Measurements from ENCODE around the gene TPSAB1.
"Not testable (repeated sequence)": the region's sequence is repeated elsewhere in the genome, so short reads cannot be mapped to it uniquely, and the experiment has no call there.

Gene TPSAB1

DNA sequence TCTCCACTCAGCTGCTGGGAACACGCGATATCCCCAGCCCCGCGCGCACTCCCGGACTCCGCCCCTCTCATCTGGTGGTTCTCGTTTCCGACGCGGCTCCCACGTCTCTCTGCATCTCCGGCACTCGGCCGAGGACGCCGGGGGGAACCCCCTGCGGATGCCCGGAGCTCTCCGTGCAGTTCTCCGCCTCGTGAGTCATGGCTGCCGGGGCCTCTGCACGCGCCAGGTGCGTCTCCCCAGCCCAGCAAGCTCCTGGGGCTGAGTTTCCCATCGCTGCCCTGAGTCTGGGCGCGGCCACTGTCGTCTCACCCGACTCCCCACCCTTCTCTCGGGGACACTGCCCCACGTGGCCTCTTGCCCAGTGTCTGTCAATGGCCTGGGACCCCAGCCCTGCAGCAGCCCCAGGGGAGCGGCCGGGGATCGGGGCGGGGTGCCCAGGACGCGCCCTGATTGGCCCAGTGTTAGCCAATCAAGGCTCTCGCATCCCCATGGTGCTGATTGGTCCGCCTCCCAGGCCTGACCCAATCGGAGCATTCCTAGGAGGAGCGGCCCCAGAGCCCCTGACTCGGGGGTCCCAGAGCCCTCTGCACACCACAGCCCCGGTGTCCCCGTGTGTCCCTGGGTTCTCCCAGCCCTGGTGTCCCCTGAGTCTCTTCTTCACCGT, 13.3 kb downstream of the TPSAB1 start:
- not testable (repeated sequence) for DNase-seq

DNA sequence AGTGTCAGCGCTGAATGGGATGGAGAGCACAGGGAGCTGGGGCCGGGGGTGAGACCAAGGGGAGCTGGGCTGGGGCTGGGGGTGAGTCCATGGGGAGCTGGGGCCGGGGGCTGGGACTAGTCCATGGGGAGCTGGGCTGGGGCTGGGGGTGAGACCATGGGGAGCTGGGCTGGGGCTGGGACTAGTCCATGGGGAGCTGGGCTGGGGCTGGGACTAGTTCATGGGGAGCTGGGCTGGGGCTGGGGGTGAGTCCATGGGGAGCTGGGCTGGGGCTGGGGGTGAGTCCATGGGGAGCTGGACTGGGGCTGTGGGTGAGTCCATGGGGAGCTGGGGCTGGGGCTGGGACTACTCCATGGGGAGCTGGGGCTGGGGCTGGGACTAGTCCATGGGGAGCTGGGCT, 14.3 kb downstream of the TPSAB1 start:
- not testable (repeated sequence) for DNase-seq

DNA sequence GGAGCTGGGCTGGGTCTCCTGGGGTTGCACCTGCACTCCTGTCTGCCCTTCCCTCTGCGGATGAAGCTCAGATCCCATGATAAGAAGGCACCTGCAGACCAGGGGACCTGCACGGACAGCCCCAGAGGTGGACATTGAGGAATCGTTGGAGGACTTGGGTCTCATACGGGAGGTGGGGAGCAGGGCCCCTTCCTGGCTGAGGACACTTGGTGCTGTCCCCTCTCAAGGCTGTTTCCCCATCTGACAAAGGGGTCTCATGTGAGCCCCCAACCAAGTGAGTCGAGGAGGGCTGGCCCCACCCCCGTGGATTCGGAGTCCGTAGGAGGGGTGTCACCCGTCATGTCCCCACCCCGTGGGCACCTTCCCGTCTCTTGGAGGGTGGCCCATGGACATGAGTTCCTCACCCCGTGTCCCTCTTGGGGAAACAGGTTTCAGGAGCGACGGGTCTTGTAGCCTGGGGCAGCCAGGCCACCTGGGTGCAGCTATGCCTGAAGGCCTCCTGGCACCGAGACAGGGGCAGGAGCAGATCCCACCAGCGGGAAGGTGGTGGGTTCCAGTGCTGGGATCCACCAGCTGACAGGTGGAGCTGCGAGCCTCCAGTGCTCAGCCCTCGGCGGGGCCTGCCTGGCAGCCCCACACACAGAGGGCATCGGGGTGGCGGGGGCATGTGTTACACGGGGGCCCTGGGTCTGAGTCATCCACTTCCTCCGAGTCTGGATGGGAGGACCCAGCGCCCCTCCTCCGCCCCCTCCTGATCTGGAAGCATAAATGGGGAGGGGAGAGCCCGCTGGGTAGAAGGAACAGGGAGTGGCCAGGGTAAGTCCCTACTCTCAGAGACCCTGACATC, 15.0 kb downstream of the TPSAB1 start, which contains the start of gene TPSD1:
Gene TPSD1, plus strand, starts transcription at position 794 of the 847 bp plus-strand sequence. CDS start 212 bp downstream, outside the sequence.
- DNase-seq: not testable (repeated sequence)

DNA sequence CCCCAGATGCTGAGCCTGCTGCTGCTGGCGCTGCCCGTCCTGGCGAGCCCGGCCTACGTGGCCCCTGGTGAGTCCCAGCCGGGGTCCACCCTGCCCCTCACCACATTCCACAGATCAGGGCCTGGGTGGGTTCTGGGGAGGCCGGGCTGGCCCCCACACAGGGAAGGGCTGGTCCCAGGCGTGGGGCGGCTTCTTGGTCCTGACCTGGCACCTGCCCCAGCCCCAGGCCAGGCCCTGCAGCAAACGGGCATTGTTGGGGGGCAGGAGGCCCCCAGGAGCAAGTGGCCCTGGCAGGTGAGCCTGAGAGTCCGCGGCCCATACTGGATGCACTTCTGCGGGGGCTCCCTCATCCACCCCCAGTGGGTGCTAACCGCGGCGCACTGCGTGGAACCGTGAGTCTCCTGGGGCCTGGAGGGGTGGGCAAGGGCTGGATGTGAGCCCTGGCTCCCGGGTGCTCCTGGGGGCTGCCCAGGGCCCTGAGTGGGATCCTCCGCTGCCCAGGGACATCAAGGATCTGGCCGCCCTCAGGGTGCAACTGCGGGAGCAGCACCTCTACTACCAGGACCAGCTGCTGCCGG, 15.9 kb downstream of the TPSAB1 start:
- not testable (repeated sequence) for DNase-seq

DNA sequence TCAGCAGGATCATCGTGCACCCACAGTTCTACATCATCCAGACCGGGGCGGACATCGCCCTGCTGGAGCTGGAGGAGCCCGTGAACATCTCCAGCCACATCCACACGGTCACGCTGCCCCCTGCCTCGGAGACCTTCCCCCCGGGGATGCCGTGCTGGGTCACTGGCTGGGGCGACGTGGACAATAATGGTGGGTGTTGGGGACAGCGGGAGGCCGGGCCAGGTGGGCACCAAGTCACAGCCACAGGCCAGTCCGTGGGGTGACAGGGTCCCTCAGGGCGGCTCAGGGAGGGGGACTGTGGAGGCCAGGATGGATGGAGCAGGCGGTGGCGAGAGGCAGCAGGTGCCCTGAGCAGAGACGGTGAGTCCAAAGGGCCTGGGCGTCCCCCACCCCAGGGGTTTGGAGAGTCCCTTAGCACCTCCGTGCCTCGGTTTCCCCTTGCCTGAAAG, 16.4 kb downstream of the TPSAB1 start:
- no peak for DNase-seq

DNA sequence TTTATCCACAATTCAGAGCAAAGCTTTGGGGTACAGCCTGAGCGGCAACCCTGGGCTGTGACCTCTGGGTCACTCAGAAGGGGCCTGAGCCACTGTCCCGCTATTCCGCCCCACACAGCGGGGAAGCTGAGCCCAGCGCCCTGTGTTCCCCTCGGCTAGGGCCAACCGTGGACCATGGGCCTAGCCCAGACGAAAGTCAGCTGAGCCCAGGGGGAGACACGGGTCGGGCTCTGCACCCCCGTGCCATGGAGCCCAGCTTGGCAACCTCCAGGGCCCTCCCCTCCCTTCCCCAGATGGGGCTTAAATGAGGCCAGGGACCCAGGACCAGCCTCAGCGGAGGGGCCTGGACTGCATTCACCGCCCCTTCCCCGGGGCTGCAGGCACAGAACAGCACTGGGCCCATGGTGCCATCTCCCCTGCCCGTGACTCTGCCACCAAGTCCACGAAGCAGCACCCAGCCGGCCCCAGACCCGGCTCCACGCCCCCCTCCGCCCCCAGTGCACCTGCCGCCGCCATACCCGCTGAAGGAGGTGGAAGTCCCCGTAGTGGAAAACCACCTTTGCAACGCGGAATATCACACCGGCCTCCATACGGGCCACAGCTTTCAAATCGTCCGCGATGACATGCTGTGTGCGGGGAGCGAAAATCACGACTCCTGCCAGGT, 17.2 kb downstream of the TPSAB1 start:
- no peak for DNase-seq

DNA sequence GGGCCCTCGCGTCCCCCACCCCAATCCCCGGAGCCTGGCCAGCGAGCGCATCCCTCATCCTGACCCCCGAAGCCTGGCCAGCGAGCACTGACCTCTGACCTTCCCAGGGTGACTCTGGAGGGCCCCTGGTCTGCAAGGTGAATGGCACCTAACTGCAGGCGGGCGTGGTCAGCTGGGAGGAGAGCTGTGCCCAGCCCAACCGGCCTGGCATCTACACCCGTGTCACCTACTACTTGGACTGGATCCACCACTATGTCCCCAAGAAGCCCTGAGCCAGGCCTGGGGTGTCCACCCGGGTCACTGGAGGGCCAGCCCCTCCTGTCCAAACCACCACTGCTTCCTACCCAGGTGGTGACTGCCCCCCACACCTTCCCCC, 17.7 kb downstream of the TPSAB1 start:
- no peak for DNase-seq

DNA sequence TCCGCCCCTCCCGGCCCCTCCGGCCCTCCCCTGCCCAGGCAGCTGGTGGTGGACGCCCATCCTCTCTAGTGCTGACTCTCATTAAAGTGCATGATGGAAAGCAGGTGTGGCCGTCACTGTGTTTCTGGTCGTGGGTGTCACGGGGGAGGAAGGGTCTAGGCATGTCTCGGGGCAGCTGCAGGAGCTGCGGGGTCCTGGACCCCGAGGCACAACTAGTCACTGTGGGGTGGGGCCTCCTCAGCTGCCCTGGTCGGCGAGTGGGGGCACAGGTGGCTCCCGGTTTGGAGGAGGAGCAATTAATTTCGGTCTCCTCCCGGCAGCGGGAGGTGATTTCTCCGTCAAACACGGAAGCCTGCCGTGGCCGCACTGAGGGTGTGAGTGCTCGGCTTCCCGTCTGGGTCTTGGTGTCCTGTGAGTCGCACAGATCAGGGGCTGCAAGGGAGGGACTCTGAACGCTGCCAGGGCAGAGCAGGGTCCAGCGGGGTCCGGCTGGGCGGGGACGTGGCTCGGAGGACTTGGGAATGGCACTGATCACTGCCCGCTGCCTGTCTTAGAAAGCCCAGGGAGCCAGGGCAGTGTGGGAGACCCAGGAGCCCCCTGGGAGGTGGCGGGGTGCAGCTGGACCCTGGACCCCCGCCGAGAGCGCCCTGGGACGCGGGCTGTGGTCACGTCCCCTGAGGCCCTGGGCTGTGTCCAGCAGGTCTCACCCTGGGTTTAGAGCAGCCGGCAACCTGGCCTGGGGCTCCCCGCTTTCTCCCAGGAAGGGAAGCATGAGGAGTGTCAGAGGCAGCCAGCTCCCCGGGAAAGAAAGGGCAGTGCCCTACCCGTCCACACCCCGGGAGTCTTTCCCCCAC, 18.6 kb downstream of the TPSAB1 start:
- no peak for DNase-seq

DNA sequence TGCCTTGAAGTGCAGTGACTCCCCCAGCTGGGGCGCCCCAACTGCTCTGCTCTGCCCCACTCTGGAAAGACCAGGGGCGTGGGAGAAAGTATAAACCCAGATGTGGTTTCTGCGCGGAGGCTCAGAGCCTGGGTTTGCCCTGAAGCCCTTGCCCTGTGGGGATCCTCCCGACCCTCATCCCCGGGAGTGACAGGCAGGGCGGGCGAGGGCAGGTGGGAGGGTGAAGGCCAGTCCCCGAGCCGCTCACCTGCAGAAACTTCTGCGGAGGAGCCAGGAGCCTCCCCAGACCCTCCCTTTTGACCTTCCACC, 19.2 kb downstream of the TPSAB1 start:
- DNase-seq: no peak

DNA sequence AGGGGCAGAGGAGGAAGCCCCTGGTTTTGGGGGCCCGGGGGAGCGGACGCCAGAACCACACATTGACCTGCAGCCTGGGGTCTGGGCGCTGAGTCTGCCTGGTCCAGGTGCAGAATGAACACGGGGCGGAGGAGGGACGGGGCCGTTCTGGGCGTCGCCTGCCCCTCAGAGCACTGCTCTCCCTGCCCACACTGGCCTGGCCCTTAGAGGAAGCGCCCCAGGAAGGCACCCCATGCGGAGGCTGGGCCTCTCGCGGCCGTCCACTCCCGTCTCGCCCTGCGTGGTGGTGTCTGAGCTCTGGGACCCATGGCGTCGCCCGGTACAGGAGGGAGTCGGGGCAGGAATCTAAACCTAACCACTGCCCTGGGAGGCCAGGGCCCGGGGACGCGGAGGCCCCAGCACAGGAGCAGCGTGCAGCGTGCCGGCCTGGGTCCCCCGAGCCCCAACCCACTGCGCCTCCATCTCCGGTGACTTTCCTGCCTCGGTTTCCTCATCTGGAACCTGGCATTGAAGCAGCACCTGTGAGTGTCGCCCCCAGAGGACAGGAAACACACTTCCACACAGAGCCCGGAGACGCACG, 19.7 kb downstream of the TPSAB1 start:
- no peak for DNase-seq

DNA sequence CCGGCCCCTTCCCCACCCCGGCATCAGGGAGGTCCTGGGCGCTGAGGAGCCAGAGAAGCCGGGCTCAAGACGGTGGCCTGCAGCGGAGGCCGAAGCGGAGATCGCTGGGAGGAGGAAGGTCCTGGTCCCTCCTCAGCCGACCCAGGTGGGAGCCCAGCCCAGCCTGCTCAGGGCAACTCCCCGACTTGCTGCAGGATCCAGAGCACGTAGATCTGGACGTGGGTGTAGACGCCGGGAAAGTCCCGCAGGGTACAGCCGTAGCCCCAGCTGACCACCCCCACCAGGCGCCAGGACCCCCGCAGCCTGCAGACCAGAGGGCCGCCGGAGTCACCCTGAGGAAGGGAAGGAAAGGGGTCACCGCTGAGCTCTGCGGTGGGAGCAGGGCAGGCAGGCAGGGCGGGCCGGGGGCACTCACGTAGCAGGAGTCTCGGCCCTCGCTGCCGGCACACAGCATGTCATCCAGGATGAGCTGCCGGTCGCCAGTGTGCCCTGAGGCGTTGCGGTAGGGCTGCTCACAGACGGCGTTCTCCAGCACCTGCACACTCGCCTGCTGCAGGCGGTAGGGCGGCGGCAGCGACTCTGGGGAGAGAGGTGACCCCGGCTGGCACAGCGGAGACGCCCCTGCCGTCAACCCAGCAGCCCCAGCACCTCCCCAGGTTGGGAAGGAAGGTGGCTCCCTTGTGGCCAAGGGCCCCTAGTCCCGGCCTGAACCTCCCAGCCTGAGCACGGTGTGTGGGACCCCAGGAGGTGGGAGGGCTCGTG, 20.8 kb downstream of the TPSAB1 start:
- no peak for DNase-seq

DNA sequence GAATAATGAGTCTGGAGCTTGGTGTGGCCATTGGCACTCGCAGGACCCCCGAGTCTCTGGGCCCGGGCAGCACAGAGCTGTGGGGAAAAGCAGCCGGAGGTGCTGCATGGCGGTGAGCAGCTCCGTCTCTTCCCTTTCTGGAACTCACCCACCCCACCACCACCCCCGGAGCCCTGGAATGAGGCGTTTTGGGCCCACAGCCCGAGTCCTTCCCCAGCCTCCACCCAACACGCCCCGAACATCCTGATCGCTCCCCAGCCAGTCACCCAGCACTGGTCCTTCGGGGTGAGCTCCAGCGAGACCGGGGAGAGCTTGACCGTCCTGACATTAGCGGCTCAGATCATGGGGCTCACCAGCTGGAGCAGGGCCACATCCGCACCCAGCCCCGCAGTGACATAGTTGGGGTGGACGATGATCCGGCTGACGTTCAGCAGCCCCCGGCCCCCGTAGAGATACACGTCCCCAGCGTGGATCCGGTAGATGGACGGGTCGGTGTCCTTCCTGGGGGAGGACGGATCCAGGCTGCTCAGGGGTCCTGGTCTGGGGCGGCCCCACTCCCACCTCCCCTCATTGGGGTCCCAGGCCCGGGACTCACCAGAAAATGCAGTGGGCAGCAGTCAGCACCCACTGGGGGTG, 21.8 kb downstream of the TPSAB1 start:
- no peak for DNase-seq

DNA sequence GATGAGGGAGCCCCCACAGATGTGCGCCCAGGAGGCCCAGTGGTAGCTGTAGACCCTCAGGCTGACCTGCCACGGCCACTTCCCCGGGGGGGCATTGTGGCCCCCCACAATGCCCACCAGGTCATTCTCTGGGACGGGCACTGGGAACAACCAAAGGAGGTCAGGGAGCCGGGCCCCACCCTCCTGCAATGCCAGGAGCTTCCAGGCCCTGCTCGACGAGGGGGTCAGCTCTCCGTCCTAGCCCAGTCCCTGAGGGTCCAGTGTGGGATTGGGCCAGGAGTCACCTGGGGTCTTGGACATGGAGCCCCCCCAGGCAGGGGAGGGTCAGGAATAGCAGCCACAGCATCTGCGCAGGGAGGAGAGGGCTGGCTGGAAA, 22.3 kb downstream of the TPSAB1 start:
- no peak for DNase-seq

DNA sequence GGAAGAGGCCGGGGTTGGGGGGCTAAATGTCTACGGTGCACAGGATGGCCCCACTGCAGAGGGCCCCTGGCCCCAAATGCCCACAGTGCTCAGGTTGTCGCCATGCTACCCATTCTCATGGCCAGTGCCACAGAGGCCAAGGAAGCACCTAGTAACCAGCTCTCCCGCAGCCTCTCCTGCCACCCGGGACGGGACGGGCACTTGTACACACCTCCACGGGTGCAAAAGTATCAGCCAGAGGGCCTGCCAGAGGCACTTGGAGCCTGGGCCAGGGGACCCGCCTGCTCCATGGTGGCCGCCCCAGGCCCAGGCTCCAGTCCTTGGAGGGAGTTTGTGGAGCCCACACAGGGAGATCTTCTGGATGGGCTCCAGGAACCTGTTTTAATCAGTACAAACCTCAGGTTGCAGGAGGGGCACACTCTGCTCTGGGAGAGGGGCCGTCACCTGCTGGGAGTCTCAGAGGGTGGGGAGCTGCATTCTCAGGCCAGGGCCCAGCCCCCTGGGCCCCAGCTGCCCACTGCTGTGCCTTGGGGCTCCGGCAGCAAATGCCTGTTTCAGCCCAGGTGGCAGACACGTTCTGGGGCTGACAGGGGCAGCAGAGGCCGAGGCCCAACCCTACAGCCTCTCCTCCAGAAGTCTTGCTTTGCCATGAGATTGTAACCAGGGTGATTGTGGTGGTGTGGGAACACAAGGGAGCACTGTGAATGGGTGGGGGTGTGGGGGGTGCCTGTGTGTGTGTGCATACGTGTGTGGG, 23.3 kb downstream of the TPSAB1 start:
- DNase-seq: no peak

DNA sequence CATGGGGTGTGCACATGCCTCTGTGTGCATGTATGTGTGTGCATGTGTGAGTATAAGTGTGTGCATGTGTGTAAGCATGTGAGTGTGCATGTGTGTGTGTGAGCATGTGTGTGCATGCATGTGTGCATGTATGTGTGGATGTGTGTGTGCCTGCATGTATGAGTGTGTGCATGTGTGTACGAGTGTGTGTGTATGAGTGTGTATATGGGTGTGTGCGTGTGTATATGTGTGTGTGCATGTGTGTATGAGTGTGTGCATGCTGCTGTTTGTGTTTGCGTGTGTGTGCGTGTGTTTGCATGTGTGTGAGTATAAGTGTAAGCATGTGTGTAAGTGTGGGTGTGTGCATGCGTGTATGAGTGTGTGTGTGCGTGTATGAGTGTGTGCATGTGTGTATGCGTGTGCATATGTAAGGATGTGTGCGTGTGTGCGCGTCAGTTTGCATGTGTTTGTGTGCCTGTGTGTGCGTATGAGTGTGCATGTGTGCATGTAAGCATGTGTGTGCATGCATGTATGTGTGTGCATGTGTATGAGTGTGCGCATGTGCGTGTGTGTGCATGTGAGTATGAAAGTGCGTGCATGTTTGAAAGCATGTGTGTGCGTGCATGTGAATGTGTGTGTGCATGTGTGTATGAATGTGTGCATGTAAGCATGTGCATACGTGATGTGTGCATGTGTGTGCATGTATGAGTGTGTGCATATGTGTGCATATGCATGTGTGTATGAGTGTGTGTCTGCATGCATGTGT, 24.0 kb downstream of the TPSAB1 start:
- no peak for DNase-seq

DNA sequence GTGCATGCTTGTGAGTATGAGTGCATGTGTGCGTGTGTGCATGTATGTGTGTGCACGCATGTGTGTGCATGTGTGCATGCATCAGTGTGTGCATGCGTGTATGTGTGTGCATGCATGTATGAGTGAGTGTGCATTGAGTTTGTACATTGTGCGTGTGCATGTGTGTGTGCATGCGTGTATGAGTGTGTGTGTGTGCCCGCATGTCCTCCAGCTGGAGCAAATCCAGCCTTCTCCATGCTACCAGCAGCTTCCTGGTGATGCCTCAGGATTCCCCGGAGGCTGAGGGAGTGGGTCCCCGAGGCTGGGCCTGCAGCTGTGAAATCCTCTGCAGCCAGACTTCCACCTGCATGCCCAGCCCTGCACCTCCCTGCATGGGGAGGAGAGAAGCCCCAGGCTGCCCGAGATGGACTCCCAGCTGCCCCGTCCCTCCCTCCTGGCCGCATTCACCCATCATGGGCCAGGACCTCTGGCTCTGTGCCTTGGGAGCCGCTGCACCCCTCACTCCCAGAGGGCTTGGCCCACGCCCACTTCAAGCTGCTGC, 24.7 kb downstream of the TPSAB1 start:
- no peak for DNase-seq

DNA sequence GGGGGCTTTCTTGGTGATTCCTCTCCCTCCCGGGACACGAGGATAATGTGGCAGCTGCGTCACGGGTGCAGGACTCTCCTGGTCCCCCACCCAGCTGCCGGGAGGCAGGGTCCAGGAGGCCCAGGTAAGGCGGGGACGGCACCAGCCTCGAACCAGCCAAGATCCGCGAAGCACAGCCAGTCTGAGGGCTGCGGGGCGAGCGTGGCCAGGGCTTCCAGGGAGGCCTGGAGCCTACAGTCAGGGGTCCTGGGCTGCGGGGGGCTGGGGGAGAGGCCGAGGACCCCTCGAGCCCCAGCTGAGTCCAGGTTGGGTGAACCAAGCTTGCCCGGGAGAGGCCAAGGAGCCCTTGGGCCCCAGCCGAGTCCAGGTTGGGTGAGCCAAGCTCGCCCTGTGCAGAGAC, 25.3 kb downstream of the TPSAB1 start:
- no peak for DNase-seq

DNA sequence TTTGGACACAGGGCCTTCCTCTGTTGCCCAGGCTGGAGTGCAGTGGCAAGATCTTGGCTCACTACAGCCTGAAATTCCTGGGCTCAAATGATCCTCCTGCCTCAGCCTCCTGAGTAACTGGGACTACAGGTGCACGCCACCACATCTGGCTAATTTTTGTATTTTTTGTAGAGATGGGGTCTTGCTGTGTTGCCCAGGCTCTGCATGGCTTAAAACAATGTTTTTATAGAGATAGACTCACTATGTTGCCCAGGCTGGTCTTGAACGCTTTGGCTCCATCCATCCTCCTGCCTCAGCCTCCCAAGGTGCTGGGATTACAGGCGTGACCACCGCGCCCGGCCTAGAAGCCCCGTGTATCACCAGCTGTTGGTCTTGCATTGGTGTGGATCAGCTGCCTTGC, 28.9 kb downstream of the TPSAB1 start:
- DNase-seq: not testable (repeated sequence)

DNA sequence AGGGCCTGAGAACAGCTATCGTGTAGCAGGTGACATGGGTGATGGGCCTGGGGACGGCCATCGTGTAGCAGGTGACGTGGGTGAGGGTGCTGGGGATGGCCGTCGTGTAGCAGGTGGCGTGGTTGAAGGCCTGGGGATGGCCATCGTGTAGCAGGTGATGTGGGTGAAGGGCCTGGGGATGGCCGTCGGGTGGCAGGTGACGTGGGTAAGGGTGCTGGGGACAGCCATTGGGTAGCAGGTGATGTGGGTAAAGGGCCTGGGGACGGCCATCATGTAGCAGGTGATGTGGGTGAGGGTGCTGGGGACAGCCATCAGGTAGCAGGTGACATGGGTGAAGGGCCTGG, 30.8 kb downstream of the TPSAB1 start:
- DNase-seq: no peak
